ENCODE measurements around the gene COL28A1. TPM values are rescaled to one million over a fixed set of nuclear protein-coding genes. Genes with fewer than 3 reads are reported as not detected.

The COL28A1 gene
- total RNA-seq, 1 donor: 0.36 TPM

DNA sequence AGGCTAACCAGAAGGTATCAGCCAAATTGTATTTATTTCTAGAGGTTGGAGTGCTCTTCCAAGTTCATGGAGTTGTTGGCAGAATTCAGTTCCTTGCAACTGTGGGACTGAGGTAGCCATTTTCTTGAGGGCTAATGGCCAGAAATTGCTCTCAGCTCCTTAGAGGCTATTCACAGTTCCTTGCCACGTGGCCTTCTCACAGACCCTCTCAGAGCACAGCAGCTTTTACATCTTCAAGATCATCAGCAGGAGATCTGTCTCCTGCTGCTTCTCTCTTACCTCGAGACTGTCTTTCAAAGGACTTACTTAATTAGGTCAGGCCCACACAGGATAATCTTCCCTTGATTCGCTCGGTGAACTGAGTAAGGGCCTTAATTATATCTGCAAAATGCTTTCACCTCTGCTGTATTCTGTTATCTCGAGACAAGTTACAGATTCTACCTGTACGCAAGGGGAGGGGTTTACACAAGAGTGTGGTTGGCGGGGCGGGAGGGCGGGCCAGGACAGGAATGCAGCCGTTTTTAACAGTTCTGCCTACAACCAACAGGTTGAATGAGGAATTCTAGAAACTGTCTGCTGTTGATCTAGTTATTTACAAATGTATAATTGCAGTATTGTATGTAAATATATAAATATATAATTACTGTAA is 46.0 kb upstream of the COL28A1 start:
- Histone ChIP-seq H3K4me1 (ENCODE audit: insufficient read depth, low read length) (no peaks in the 10 kb centered on the region), H3K27me3 (ENCODE audit: insufficient read depth, low read length) (no peaks in the 10 kb centered on the region), H3K9me3 (ENCODE audit: low read depth, low read length) (no peaks in the 10 kb centered on the region), H4K20me1 (ENCODE audit: insufficient read depth, low read length) (no peaks in the 10 kb centered on the region), H2AFZ (ENCODE audit: low read length) (no peak overlapping the region), H3K4me3 (ENCODE audit: insufficient read depth, low read length) (no peak overlapping the region), H3K79me2 (ENCODE audit: insufficient read depth, low read length) (peaks cover 45% of the 10 kb centered on the region), H3K36me3 (ENCODE audit: insufficient read depth, low read length) (peaks cover 5% of the 10 kb centered on the region), H3K27ac (ENCODE audit: low read depth, low read length) (no peak overlapping the region), H3K4me2 (ENCODE audit: insufficient read depth, low read length) (no peak overlapping the region)
- no peak for DNase-seq (ENCODE audit: insufficient read length, low spot score, missing footprints)
- TF ChIP-seq, protein P1, sequence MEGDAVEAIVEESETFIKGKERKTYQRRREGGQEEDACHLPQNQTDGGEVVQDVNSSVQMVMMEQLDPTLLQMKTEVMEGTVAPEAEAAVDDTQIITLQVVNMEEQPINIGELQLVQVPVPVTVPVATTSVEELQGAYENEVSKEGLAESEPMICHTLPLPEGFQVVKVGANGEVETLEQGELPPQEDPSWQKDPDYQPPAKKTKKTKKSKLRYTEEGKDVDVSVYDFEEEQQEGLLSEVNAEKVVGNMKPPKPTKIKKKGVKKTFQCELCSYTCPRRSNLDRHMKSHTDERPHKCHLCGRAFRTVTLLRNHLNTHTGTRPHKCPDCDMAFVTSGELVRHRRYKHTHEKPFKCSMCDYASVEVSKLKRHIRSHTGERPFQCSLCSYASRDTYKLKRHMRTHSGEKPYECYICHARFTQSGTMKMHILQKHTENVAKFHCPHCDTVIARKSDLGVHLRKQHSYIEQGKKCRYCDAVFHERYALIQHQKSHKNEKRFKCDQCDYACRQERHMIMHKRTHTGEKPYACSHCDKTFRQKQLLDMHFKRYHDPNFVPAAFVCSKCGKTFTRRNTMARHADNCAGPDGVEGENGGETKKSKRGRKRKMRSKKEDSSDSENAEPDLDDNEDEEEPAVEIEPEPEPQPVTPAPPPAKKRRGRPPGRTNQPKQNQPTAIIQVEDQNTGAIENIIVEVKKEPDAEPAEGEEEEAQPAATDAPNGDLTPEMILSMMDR (IDR thresholded peaks at IDR 0.05; ENCODE audit: extremely low read depth, low read depth, low read length): no peak

GRCh38 chr7:7579638-7580037 is 44.0 kb upstream of the COL28A1 start:
- Histone ChIP-seq H3K4me3 (ENCODE audit: insufficient read depth, low read length) (no peak overlapping the region), H2AFZ (ENCODE audit: low read length) (no peak overlapping the region)

GRCh38 chr7:7577888-7578287 is 42.2 kb upstream of the COL28A1 start:
- no peaks in the 10 kb centered on the region for H3K4me1 ChIP-seq (ENCODE audit: insufficient read depth, low read length)
- no peak overlapping the region for H3K4me2 ChIP-seq (ENCODE audit: insufficient read depth, low read length)
- DNase-seq (ENCODE audit: insufficient read length, low spot score, missing footprints): no peak
- TF ChIP-seq, protein P1 (IDR thresholded peaks at IDR 0.05; ENCODE audit: extremely low read depth, low read depth, low read length): no peak
- H3K79me2 ChIP-seq (ENCODE audit: insufficient read depth, low read length): peaks cover 70% of the 10 kb centered on the region
- H3K27me3 ChIP-seq (ENCODE audit: insufficient read depth, low read length): no peaks in the 10 kb centered on the region
- no peak overlapping the region for H3K4me3 ChIP-seq (ENCODE audit: insufficient read depth, low read length)
- H3K27ac ChIP-seq (ENCODE audit: low read depth, low read length): no peak overlapping the region
- H2AFZ ChIP-seq (ENCODE audit: low read length): no peak overlapping the region
- H3K9me3 ChIP-seq (ENCODE audit: low read depth, low read length): no peaks in the 10 kb centered on the region
- H3K36me3 ChIP-seq (ENCODE audit: insufficient read depth, low read length): peaks cover 3% of the 10 kb centered on the region
- no peaks in the 10 kb centered on the region for H4K20me1 ChIP-seq (ENCODE audit: insufficient read depth, low read length)

More at GRCh38 chr7:7579638-7580037, 44.0 kb upstream of the COL28A1 start:
- Histone ChIP-seq H3K79me2 (ENCODE audit: insufficient read depth, low read length) (peaks cover 56% of the 10 kb centered on the region), H3K27ac (ENCODE audit: low read depth, low read length) (no peak overlapping the region), H3K4me1 (ENCODE audit: insufficient read depth, low read length) (no peaks in the 10 kb centered on the region), H3K4me2 (ENCODE audit: insufficient read depth, low read length) (no peak overlapping the region), H3K9me3 (ENCODE audit: low read depth, low read length) (no peaks in the 10 kb centered on the region), H3K36me3 (ENCODE audit: insufficient read depth, low read length) (peaks cover 5% of the 10 kb centered on the region), H4K20me1 (ENCODE audit: insufficient read depth, low read length) (no peaks in the 10 kb centered on the region), H3K27me3 (ENCODE audit: insufficient read depth, low read length) (no peaks in the 10 kb centered on the region)
- no peak for DNase-seq (ENCODE audit: insufficient read length, low spot score, missing footprints)
- TF ChIP-seq, protein P1 (IDR thresholded peaks at IDR 0.05; ENCODE audit: extremely low read depth, low read depth, low read length): no peak

DNA sequence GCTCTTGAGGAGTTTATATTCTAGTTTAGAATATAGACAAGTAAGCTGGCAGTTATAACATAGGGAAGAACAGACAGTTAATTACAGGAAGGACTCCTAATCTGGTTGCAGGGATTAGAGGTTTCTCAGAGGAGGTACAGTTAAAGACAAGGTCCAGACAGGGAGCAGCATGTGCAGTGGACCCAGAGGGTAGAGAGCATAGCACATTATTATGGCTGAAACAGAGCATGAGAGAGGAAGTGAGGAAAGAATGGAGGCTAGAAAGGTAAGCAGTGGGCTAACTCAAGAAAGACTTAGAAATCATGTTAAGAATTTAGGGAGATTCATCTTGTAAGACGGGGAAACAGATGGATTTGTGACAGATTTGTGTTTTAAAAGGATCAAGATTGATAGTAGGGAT is 40.7 kb upstream of the COL28A1 start:
- no peak for DNase-seq (ENCODE audit: insufficient read length, low spot score, missing footprints)
- no peak overlapping the region for H3K27ac ChIP-seq (ENCODE audit: low read depth, low read length)
- no peaks in the 10 kb centered on the region for H3K27me3 ChIP-seq (ENCODE audit: insufficient read depth, low read length)
- peaks cover 77% of the 10 kb centered on the region for H3K79me2 ChIP-seq (ENCODE audit: insufficient read depth, low read length)
- no peaks in the 10 kb centered on the region for H3K36me3 ChIP-seq (ENCODE audit: insufficient read depth, low read length)
- H3K4me1 ChIP-seq (ENCODE audit: insufficient read depth, low read length): no peaks in the 10 kb centered on the region
- H3K9me3 ChIP-seq (ENCODE audit: low read depth, low read length): no peaks in the 10 kb centered on the region
- no peak overlapping the region for H3K4me3 ChIP-seq (ENCODE audit: insufficient read depth, low read length)
- H3K4me2 ChIP-seq (ENCODE audit: insufficient read depth, low read length): no peak overlapping the region
- no peak overlapping the region for H2AFZ ChIP-seq (ENCODE audit: low read length)
- H4K20me1 ChIP-seq (ENCODE audit: insufficient read depth, low read length): no peaks in the 10 kb centered on the region
- TF ChIP-seq, protein P1 (IDR thresholded peaks at IDR 0.05; ENCODE audit: extremely low read depth, low read depth, low read length): no peak
